Natural killer cell (primary cell): Measurements from ENCODE around the gene BPI. TPM values are rescaled to one million over a fixed set of nuclear protein-coding genes. Genes with fewer than 3 reads are reported as not detected.

ENCODE experiments used
- ATAC-seq, 3 donors: fragments of 150-1000 bp in 2 of 3; fragments of 200-7000 bp in 1 of 3; cut with Tn5 transposase; 1 replicate in 1 of 3; 2 replicates in 2 of 3; pipeline ENCODE4 v1.10.0; 2021; ENCODE audit warnings: mild to moderate bottlenecking in 2 of 3, moderate library complexity in 2 of 3
- DNase-seq, 2 donors: peaks; one replicate each; pipeline versions ENCODE4 v3.0.0 to v3.0.0-alpha.2; 2013 to 2021; ENCODE audit warnings: mixed read lengths in 1 of 2
- H3K27ac ChIP-seq: one replicate; pipeline ENCODE4 v1.5.1; 2013; ENCODE audit warnings: mild to moderate bottlenecking, low read length
- H3K27me3 ChIP-seq: one replicate; pipeline ENCODE4 v1.6.1; 2013; ENCODE audit warnings: low read length; ENCODE audit not compliant: control insufficient read depth, insufficient read depth
- H3K36me3 ChIP-seq: one replicate; pipeline ENCODE4 v1.6.1; 2013; ENCODE audit warnings: low read length; ENCODE audit not compliant: control insufficient read depth, insufficient read depth
- H3K4me1 ChIP-seq: one replicate; pipeline ENCODE4 v1.6.1; 2013; ENCODE audit warnings: low read length; ENCODE audit not compliant: control insufficient read depth, insufficient read depth
- H3K4me3 ChIP-seq: one replicate; pipeline ENCODE4 v1.5.1; 2013; ENCODE audit warnings: low read length
- H3K9me3 ChIP-seq: one replicate; pipeline ENCODE4 v1.6.1; 2013; ENCODE audit warnings: low read length; ENCODE audit not compliant: control insufficient read depth, insufficient read depth
- H3K27ac Mint-ChIP-seq, 2 donors: one replicate each; pipeline ENCODE4 v1.8.0; 2022; ENCODE audit warnings: mild to moderate bottlenecking in 2 of 2, mixed read lengths in 2 of 2, moderate library complexity in 1 of 2
- H3K27me3 Mint-ChIP-seq, 2 donors: one replicate each; pipeline ENCODE4 v1.8.0; 2022; ENCODE audit warnings: low read depth in 2 of 2, mixed read lengths in 2 of 2
- H3K36me3 Mint-ChIP-seq: one replicate; pipeline ENCODE4 v1.8.0; 2022; ENCODE audit warnings: mixed read lengths
- H3K4me1 Mint-ChIP-seq, 2 donors: one replicate each; pipeline ENCODE4 v1.8.0; 2022; ENCODE audit warnings: mixed read lengths in 2 of 2
- H3K4me3 Mint-ChIP-seq: one replicate; pipeline ENCODE4 v1.8.0; 2022; ENCODE audit warnings: mild to moderate bottlenecking, moderate library complexity, mixed read lengths
- H3K9me3 Mint-ChIP-seq, 2 donors: one replicate each; pipeline ENCODE4 v1.8.0; 2022; ENCODE audit warnings: mixed read lengths in 2 of 2
- CTCF ChIP-seq: fragments of 200-600 bp; IDR thresholded peaks from one replicate; pipeline ENCODE4 v1.8.0; 2022; ENCODE audit warnings: antibody characterized with exemption
- WGBS: methylation state at CpG from one replicate; pipeline ENCODE4 v1.1.7; 2013; ENCODE audit warnings: missing lambda C conversion rate; ENCODE audit not compliant: insufficient coverage; 5-methylcytosine and 5-hydroxymethylcytosine counted together
- intact Hi-C: fragments of 100-400 bp; cut with micrococcal nuclease; formaldehyde crosslinking; loops from one replicate; pipeline ENCODE4 v1.14.2; 2022
- total RNA-seq, 4 donors: library from RNA; stranded (reverse); fragments of 120-200 nt in 1 of 4; gene quantifications; one replicate each; pipeline versions ENCODE4 v1.2.3 to v1.2.4, GENCODE V29; 2013 to 2022

Gene BPI
- total RNA-seq, 3 donors from 2014 or later (not counting 1 experiment from before 2014, with no cell fraction given) = 0.20 TPM; not detected in 2

GRCh38 chr20:38266426-38266825, 37.5 kb upstream of the BPI start:
- no peaks in the 10 kb centered on the region for H3K4me1 ChIP-seq

DNA sequence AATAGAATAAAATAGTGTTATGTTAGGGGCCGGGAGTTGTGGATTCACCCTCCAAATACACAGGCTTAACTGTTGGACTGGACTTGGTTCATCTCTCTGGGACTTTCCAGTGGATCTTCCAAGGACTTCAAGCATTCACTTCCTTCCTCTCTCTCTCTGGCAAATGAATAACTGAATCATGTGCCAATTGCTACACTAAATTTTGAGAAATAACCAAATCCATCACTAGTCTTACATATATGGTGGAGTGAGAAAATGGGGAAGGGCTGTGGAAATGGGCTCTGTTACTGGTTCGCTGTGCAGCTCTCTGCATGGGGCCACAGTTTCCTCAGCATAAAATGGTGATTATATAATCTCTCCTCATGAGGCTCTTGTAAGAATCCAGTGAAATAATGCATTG, 36.7 kb upstream of the BPI start:
- H3K27me3 ChIP-seq = no peaks in the 10 kb centered on the region
- H3K4me1 ChIP-seq = no peaks in the 10 kb centered on the region
- H3K4me3 Mint-ChIP-seq = no peak overlapping the region
- H3K9me3 ChIP-seq = no peaks in the 10 kb centered on the region
- H3K4me3 ChIP-seq = no peak overlapping the region
- DNase-seq (no peak), ATAC-seq (no peak)
- no peaks in the 10 kb centered on the region for H3K4me1 Mint-ChIP-seq
- no peak overlapping the region for H3K27ac ChIP-seq
- H3K36me3 Mint-ChIP-seq = no peaks in the 10 kb centered on the region
- intact Hi-C loops = no loop called here
- TF ChIP-seq CTCF = no peak
- H3K27me3 Mint-ChIP-seq = peaks cover 38 to 60% of the 10 kb centered on the region in 2 donors
- no peak overlapping the region for H3K27ac Mint-ChIP-seq
- H3K36me3 ChIP-seq = no peaks in the 10 kb centered on the region
- 78% methylated on average over 2 of the region's 2 CpGs for WGBS
- no peaks in the 10 kb centered on the region for H3K9me3 Mint-ChIP-seq

More at GRCh38 chr20:38266426-38266825, 37.5 kb upstream of the BPI start:
- no peak for ATAC-seq
- Histone ChIP-seq H3K36me3 (no peaks in the 10 kb centered on the region), H3K27ac (no peak overlapping the region), H3K9me3 (no peaks in the 10 kb centered on the region), H3K4me3 (no peak overlapping the region), H3K27me3 (no peaks in the 10 kb centered on the region)
- H3K4me3 Mint-ChIP-seq = no peak overlapping the region
- H3K27ac Mint-ChIP-seq = no peak overlapping the region
- H3K9me3 Mint-ChIP-seq = no peaks in the 10 kb centered on the region
- no peak for DNase-seq
- no peak for TF ChIP-seq CTCF
- no peaks in the 10 kb centered on the region for H3K36me3 Mint-ChIP-seq
- WGBS = no CpG with 5 or more reads among the region's 2 CpGs
- no peaks in the 10 kb centered on the region for H3K4me1 Mint-ChIP-seq
- intact Hi-C loops = no loop called here
- H3K27me3 Mint-ChIP-seq = peaks cover 34 to 60% of the 10 kb centered on the region in 2 donors

- no peaks in the 10 kb centered on the region for H3K4me1 ChIP-seq
- peaks cover 41 to 56% of the 10 kb centered on the region in 2 donors for H3K27me3 Mint-ChIP-seq
- no peak overlapping the region for H3K4me3 Mint-ChIP-seq
- H3K36me3 Mint-ChIP-seq = no peaks in the 10 kb centered on the region
- no peak overlapping the region for H3K4me3 ChIP-seq
- no peaks in the 10 kb centered on the region for H3K9me3 ChIP-seq
- no peaks in the 10 kb centered on the region for H3K4me1 Mint-ChIP-seq
- no peak overlapping the region for H3K27ac ChIP-seq
- no peaks in the 10 kb centered on the region for H3K9me3 Mint-ChIP-seq
- no peak for ATAC-seq
- TF ChIP-seq CTCF = no peak
- 78% methylated on average over 5 of the region's 5 CpGs for WGBS
- no peaks in the 10 kb centered on the region for H3K36me3 ChIP-seq
- intact Hi-C loops = no loop called here
- no peaks in the 10 kb centered on the region for H3K27me3 ChIP-seq
- H3K27ac Mint-ChIP-seq = no peak overlapping the region
- DNase-seq = no peak
Measured at GRCh38 chr20:38267901-38268514, 35.9 kb upstream of the BPI start.

DNA sequence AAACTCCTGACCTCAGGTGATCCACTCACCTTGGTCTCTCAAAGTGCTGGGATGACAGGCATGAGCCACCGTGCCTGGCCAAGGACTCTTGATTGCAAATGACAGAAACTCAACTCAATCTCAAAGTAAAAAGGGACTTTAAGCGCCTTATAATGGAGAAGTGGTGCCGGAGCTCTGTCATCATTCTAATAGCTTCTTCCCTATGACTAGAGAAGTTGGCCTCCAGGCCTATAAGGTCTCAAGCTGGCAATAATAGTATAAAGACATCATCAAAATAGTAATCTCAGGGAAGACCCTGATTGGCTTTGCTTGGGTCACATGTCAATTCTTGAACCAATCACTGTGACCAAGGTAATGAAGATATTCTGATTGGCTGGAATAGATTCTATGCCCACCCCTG, 34.9 kb upstream of the BPI start:
- Histone ChIP-seq H3K4me3 (no peak overlapping the region), H3K27ac (no peak overlapping the region), H3K27me3 (no peaks in the 10 kb centered on the region), H3K36me3 (no peaks in the 10 kb centered on the region), H3K9me3 (no peaks in the 10 kb centered on the region), H3K4me1 (no peaks in the 10 kb centered on the region)
- no peaks in the 10 kb centered on the region for H3K36me3 Mint-ChIP-seq
- intact Hi-C loops = no loop called here
- WGBS = 85% methylated on average over 3 of the region's 3 CpGs
- DNase-seq = no peak
- no peaks in the 10 kb centered on the region for H3K4me1 Mint-ChIP-seq
- TF ChIP-seq CTCF = no peak
- peaks cover 37 to 45% of the 10 kb centered on the region in 2 donors for H3K27me3 Mint-ChIP-seq
- no peak for ATAC-seq
- H3K9me3 Mint-ChIP-seq = no peaks in the 10 kb centered on the region
- H3K27ac Mint-ChIP-seq = no peak overlapping the region
- no peak overlapping the region for H3K4me3 Mint-ChIP-seq
